Measurements from ENCODE around the gene CSRP1. TPM values are rescaled to one million over a fixed set of nuclear protein-coding genes. Genes with fewer than 3 reads are reported as not detected.
A peak's percentile ranks its signal among the peaks of the same experiment; 100 is the strongest.
"Not testable (repeated sequence)": the region's sequence is repeated elsewhere in the genome, so short reads cannot be mapped to it uniquely, and the experiment has no call there.

CSRP1 gene
- total RNA-seq, 2 donors from 2014 or later, result 131 to 355 TPM

- peak; percentile 29 for ATAC-seq
- DNase-seq, result peak in 1 of 2 donors; percentile 34
- intact Hi-C loops (cut with DNase I, micrococcal nuclease), result no loop called here
These were observed 32.9 kb upstream of the CSRP1 start for GRCh38 chr1:201539561-201540431.

GRCh38 chr1:201538612-201539551 is 32.0 kb upstream of the CSRP1 start, which contains the start of gene NAV1:
TSS of gene NAV1 (plus strand) at chr1:201539127. CDS start at chr1:201622885, 83,758 bp downstream.
- DNase-seq (peak; percentile 45 to 65), ATAC-seq (peak; percentile 67)
- intact Hi-C loops (cut with DNase I, micrococcal nuclease), result no loop called here

- no peak for DNase-seq
- no peak for ATAC-seq
- intact Hi-C loops (cut with DNase I, micrococcal nuclease), result no loop called here
These were observed 31.1 kb upstream of the CSRP1 start for GRCh38 chr1:201537891-201538611.

- ATAC-seq, result no peak
- intact Hi-C loops (cut with DNase I, micrococcal nuclease), result no loop called here
- no peak for DNase-seq
These were observed 30.5 kb upstream of the CSRP1 start for GRCh38 chr1:201537467-201537866.

GRCh38 chr1:201537028-201537427 is 30.1 kb upstream of the CSRP1 start:
- no peak for DNase-seq
- intact Hi-C loops (cut with DNase I, micrococcal nuclease), result no loop called here
- no peak for ATAC-seq

- no peak for ATAC-seq
- DNase-seq, result no peak
- intact Hi-C loops (cut with DNase I, micrococcal nuclease), result no loop called here
These were observed 29.6 kb upstream of the CSRP1 start for GRCh38 chr1:201536558-201536957.

- no peak for ATAC-seq
- intact Hi-C loops (cut with DNase I, micrococcal nuclease), result no loop called here
These were observed 29.0 kb upstream of the CSRP1 start for GRCh38 chr1:201535919-201536245.

GRCh38 chr1:201535046-201535918 is 28.4 kb upstream of the CSRP1 start:
- intact Hi-C loops (cut with DNase I, micrococcal nuclease), result no loop called here
- DNase-seq (no peak), ATAC-seq (peak; percentile 34)

More at GRCh38 chr1:201535919-201536245, 29.0 kb upstream of the CSRP1 start:
- DNase-seq, result no peak

GRCh38 chr1:201533836-201534235 is 26.9 kb upstream of the CSRP1 start:
- DNase-seq, result no peak
- ATAC-seq, result no peak
- intact Hi-C loops (cut with DNase I, micrococcal nuclease), result no loop called here

- ATAC-seq (no peak), DNase-seq (no peak)
- intact Hi-C loops (cut with DNase I, micrococcal nuclease), result no loop called here
These were observed 24.9 kb upstream of the CSRP1 start for GRCh38 chr1:201531551-201532425.

- DNase-seq (peak; percentile 62 to 80), ATAC-seq (peak; percentile 67)
- intact Hi-C loops (cut with DNase I, micrococcal nuclease), result no loop called here
These were observed 24.0 kb upstream of the CSRP1 start for GRCh38 chr1:201530741-201531531.

GRCh38 chr1:201528631-201529252 is 21.8 kb upstream of the CSRP1 start:
- intact Hi-C loops (cut with DNase I, micrococcal nuclease), result no loop called here
- peak; percentile 93 for ATAC-seq
- no peak for DNase-seq

- DNase-seq, result no peak
- intact Hi-C loops (cut with DNase I, micrococcal nuclease), result no loop called here
- no peak for ATAC-seq
These were observed 21.0 kb upstream of the CSRP1 start for GRCh38 chr1:201527879-201528278.

- ATAC-seq (no peak), DNase-seq (no peak)
- intact Hi-C loops (cut with DNase I, micrococcal nuclease), result no loop called here
These were observed 18.4 kb upstream of the CSRP1 start for GRCh38 chr1:201525193-201525778.

GRCh38 chr1:201520046-201520575 is 13.2 kb upstream of the CSRP1 start:
- ATAC-seq; DNase-seq; intact Hi-C loops (cut with DNase I, micrococcal nuclease): not testable (repeated sequence)

Measured in left colon (tissue), 2 donors.